ENCODE measurements around the gene SNRPD1.
"Not testable (repeated sequence)": the region's sequence is repeated elsewhere in the genome, so short reads cannot be mapped to it uniquely, and the experiment has no call there.

SNRPD1 gene

GRCh38 chr18:21636769-21637168 lies 24.7 kb downstream of the SNRPD1 start:
- DNase-seq (ENCODE audit: low spot score): no peak

- DNase-seq (ENCODE audit: low spot score): no peak
Observed at GRCh38 chr18:21638822-21639221, 26.7 kb downstream of the SNRPD1 start.

- DNase-seq (ENCODE audit: low spot score): not testable (repeated sequence)
Observed at GRCh38 chr18:21640375-21640774, 28.3 kb downstream of the SNRPD1 start.

GRCh38 chr18:21650311-21650710 lies 38.2 kb downstream of the SNRPD1 start:
- no peak for DNase-seq (ENCODE audit: low spot score)

- DNase-seq (ENCODE audit: low spot score): no peak
Observed at GRCh38 chr18:21652073-21652472, 40.0 kb downstream of the SNRPD1 start.

GRCh38 chr18:21653361-21653760 lies 41.2 kb downstream of the SNRPD1 start:
- DNase-seq (ENCODE audit: low spot score): no peak

GRCh38 chr18:21656402-21656801 lies 44.3 kb downstream of the SNRPD1 start:
- no peak for DNase-seq (ENCODE audit: low spot score)

GRCh38 chr18:21660078-21660477 lies 48.0 kb downstream of the SNRPD1 start:
- DNase-seq (ENCODE audit: low spot score): no peak

- DNase-seq (ENCODE audit: low spot score): no peak
Observed at GRCh38 chr18:21662581-21662980, 50.5 kb downstream of the SNRPD1 start.

- no peak for DNase-seq (ENCODE audit: low spot score)
Observed at GRCh38 chr18:21663578-21663977, 51.5 kb downstream of the SNRPD1 start.

- DNase-seq (ENCODE audit: low spot score): no peak
Observed at GRCh38 chr18:21664069-21664468, 52.0 kb downstream of the SNRPD1 start.

- DNase-seq (ENCODE audit: low spot score): peak; percentile 48
Observed at GRCh38 chr18:21669736-21670285, 57.7 kb downstream of the SNRPD1 start.

GRCh38 chr18:21672521-21673267 lies 60.6 kb downstream of the SNRPD1 start:
- DNase-seq (ENCODE audit: low spot score): no peak

GRCh38 chr18:21675354-21675753 lies 63.2 kb downstream of the SNRPD1 start:
- DNase-seq (ENCODE audit: low spot score): not testable (repeated sequence)

- DNase-seq (ENCODE audit: low spot score): no peak
Observed at GRCh38 chr18:21678859-21679258, 66.7 kb downstream of the SNRPD1 start.

GRCh38 chr18:21680161-21680560 lies 68.0 kb downstream of the SNRPD1 start:
- no peak for DNase-seq (ENCODE audit: low spot score)

GRCh38 chr18:21682371-21683051 lies 70.4 kb downstream of the SNRPD1 start:
- DNase-seq (ENCODE audit: low spot score): no peak

Measured in D341Med (cell line).